GM21619 (cell line): ENCODE data around the gene NPHP1.
"Not testable (repeated sequence)": the region's sequence is repeated elsewhere in the genome, so short reads cannot be mapped to it uniquely, and the experiment has no call there.

Source experiments
- ATAC-seq: cut with Tn5 transposase; IDR thresholded peaks from one replicate; pipeline ENCODE4 v1.9.1; 2021; ENCODE audit not compliant: unreplicated experiment

NPHP1 gene

DNA sequence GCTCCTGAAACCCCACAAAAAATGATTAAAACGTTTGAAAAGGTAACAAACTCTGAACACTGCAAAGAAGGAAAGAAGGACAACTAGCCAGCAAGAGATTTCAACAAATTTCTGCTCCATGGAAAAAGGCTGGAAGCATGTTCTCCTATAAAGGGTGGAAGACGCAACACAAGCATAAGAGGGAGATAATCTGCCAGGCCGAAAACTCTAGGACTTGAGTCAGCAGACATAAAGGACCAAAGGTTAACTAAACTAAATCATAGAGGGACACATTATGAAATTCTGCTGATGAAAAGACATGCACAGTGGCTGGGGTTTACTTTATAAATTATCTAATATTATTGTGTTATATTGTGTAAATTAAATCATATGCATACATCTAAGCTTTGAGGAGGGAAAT, 6.8 kb downstream of the NPHP1 start:
- ATAC-seq, result no peak

DNA sequence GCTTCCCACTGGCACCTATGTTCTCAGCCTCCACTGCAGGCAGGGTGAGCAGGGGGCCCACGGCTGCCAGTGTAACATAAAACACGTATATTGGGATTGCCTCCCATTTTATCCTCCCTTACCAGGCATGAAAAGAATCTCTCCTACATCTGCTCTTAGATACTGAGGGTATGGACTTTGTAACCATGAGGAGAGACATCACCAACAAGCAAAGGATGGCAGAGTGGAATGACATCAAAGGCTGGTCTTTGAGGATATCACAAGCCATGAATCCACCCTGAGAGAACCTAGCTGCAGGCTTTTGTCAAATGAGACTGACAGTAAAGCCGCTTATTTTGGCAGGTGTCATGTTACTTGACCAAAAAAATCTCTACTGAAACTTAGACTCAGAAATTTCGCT, 7.4 kb downstream of the NPHP1 start:
- no peak for ATAC-seq

DNA sequence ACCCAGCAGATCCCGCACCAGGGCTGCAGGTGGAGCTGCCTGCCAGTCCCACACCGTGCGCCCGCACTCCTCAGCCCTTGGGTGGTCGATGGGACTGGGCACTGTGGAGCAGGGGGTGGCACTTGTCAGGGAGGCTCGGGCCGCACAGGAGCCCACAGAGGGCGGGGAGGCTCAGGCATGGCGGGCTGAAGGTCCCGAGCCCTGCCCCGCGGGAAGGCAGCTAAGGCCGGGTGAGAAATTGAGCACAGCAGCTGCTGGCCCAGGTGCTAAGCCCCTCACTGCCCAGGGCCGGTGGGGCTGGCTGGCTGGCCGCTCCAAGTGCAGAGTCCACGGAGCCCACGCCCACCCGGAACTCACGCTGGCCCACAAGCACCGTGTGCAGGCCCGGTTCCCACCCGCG, 14.6 kb downstream of the NPHP1 start:
- not testable (repeated sequence) for ATAC-seq

DNA sequence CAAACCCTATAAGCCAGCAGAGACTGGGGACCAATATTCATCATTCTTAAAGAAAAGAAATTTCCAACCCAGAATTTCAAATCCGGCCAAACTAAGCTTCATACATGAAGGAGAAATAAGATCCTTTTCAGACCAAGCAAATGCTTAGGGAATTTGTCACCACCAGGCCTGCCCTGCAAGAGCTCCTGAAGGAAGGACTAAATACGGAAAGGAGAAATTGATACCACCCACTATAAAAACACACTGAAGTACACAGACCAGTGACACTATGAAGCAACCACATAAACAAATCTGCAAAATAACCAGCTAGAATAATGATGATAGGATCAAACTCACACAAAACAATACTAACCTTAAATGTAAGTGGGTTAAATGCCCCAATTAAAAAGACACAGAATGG, 22.4 kb downstream of the NPHP1 start:
- no peak for ATAC-seq

DNA sequence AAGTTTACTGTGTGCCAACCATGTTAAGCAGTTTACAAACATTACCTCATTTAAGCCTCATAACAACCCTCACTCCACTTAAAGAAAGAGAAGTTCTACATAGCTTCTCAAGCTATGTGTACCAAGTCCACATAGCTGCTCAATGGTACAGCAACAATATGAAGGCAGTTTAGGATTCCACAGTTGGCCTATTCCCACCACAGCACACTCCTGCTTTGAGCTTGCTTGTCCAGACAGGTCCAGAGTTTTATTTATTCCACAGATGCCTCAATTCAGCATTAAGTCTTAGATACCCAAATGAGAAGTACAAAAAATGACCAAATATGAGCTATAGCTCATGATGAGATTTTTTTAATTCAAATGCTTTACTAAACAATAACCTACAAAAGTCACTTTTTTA, 24.8 kb downstream of the NPHP1 start:
- ATAC-seq, result no peak

DNA sequence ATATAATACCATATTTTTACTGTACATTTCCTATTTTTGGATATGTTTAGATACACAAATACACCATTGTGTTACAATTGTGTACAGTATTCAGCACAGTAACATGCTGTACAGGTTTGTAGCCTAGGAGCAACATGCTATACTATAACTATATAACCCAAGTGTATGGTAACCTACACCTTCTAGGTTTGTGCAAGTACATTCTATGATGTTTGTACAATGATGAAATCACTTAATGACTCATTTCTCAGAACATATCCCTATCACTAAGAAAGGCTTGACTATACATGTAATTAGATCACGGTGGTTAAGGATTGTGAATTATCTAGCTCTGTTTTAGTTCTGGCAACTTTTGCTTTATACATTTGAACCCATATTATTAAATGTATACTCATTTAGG, 31.3 kb downstream of the NPHP1 start:
- ATAC-seq, result no peak

DNA sequence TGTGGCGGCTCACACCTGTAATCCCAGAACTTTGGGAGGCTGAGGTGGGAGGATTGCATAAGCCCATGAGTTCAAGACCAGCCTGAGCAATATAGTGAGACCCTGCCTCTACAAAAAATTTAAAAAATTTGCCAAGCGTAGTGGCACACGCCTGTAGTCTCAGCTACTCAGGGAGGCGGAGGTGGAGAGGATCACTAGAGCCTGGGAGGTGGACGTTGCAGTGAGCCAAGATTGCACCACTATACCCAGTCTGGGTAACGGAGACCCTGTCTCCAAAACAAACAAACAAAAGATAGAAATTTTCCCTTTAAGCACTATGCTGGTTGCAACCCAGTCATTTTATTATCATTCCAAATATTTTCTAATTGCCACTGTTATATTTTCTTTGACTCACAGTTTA, 32.3 kb downstream of the NPHP1 start:
- ATAC-seq, result no peak

DNA sequence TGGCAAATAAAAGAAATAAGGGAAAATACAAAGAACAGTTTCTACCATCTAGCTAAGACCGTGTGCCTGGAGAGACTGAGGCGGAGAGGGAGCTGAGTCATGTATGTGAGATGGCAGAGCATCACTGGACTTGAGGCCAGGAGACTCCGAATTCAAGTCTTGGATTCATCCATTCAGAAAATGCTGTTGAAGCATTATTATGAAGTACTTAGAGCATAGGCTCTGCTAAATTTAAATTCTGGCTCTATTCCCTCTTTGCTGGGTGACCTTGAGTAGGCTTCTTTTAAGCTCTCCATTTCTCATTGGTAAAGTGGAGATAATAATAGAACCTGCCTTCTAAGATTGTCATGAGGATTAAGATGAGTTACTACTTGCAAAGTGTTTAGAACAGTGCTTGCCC, 34.7 kb downstream of the NPHP1 start:
- ATAC-seq, result no peak

DNA sequence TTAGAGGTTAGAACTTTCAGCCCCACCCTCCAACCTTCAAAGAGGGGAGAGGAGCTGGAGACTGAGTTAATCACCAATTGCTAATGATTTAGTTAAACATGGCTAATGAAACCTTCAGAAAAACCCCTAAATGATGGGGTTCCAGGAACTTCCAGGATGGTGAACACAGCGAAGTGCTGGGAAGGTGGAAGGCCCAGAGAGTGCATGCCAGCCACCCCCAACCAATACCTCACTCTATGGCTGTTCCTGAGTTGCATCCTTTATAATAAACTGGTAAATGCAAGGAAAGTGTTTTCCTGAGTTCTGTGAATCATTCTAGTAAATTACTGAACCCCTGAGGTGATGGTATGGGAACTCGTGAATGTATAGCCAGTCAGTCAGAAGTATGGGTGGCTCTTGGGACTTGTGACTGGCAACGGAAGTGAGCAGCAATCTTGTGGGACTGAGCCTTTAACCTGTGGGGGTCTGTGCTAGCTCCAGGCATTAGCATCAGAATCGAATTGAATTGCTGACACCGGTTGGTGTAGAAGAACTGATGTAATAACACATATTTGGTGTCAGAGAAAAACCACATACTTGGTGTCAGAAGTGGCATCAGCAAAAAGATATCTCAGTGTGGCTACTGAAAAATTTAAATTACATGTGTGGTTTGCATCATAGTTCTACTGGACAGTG, 37.4 kb downstream of the NPHP1 start:
- no peak for ATAC-seq

DNA sequence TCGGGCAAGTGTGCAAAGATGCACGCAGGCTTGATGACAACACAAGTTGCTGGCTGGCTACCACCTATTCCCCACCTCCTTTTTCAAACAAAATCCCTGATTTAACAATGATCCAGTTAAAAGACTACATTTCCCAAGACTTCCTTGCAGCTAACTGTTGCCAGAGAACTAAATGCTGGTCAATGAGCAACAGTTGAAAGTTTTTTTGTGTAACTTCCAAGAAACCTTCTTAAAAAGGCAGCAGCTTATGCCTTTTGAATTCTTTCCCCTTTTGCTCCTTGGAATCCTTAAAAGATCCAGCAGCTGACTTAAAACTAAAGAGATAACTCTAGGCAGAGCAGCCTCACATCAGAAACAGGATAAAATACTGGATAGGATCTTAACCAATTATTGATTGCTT, 38.5 kb downstream of the NPHP1 start:
- no peak for ATAC-seq

DNA sequence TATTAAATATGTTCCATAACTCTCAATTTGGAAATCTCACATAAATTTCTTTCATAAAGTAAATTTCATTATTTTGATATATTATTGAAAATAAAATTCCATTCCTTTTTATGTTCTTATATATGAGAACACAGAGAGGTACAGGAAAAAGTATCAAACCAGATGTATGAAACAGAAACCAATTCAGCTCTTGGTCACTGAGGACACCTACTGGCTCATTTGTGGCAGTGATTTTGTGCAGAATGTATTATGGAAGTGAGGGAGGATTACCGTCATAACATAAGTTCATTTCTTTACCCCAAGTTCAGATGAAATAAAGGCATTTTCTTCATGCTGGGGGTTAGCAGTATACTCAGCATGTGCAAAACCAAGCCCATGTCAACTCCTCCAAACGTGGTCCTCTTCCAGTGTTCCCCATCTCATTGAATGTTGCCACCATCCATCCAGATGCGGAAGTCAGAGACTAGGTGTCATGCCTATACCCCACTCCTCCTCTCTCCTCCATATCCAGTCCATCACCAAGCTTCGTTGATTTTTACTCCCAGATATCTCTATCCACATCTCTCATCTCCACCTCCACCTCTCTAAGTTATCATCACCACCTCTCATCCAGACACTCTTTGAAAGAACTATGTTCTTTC, 47.5 kb downstream of the NPHP1 start:
- peak; percentile 86 for ATAC-seq

DNA sequence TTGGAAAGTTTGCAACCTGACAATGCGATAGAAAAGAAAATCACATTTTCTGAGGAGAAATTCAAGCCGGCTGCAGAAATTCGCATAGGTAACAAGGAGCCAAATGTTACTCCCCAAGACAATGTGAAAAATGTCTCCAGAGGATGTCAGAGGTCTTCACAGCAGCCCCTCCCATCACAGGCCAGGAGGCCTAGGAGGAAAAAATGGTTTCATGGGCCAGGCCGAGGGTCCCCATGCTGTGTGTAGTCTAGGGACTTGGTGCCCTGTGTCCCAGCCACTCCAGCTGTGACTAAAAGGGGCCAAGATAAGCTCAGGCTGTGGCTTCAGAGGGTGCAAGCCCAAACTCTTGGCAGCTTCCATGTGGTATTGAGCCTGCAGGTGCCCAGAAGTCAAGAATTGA, 50.0 kb downstream of the NPHP1 start:
- ATAC-seq, result not testable (repeated sequence)

DNA sequence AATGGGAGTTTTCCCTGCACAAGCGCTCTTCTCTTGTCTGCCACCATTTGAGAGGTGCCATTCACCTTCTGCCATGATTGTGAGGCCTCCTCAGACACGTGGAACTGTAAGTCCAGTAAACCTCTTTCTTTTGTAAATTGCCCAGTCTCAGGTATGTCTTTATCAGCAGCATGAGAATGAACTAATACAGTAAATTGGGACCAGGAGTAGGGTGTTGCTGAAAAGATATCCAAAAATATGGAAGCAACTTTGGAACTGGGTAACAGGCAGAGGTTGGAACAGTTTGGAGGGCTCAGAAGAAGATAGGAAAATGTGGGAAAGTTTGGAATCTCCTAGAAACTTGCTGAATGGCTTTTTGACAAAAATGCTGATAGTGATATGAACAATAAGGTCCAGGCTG, 50.6 kb downstream of the NPHP1 start:
- not testable (repeated sequence) for ATAC-seq

DNA sequence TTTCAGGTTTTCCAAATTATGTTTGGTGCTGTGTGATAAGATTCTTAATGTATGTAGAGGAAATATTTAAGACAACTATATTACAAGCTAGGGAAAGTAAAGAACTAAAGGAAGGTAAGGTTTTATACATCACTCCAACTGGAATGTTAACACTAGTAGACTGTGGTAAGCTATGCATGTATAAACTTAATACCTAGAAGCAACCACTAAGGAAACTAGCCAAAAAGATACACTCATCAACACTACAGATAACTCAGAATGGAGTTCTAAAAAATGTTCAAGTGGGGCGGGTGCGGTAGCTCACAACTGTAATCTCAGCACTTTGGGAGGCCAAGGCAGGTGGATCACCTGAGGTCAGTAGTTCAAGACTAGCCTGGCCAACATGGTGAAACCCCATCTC, 51.4 kb downstream of the NPHP1 start:
- ATAC-seq, result no peak

DNA sequence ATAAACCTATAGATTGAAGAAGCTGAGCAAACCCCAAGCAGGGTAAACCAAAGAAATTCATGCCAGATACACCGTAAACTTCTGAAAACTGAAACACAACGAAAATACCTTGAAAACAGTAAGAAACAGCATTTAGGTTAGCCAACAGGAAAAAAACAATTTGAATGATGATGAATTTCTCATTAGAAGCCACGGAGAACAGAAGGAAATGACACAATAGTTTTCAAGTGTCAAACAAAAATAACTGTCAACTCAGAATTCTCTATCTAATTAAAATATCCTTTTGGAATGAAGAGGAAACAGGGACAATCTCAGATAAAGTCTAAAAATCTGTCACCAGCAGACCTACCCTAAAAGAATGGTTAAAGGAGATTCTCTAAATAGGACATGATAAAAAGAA, 51.9 kb downstream of the NPHP1 start:
- ATAC-seq, result no peak

DNA sequence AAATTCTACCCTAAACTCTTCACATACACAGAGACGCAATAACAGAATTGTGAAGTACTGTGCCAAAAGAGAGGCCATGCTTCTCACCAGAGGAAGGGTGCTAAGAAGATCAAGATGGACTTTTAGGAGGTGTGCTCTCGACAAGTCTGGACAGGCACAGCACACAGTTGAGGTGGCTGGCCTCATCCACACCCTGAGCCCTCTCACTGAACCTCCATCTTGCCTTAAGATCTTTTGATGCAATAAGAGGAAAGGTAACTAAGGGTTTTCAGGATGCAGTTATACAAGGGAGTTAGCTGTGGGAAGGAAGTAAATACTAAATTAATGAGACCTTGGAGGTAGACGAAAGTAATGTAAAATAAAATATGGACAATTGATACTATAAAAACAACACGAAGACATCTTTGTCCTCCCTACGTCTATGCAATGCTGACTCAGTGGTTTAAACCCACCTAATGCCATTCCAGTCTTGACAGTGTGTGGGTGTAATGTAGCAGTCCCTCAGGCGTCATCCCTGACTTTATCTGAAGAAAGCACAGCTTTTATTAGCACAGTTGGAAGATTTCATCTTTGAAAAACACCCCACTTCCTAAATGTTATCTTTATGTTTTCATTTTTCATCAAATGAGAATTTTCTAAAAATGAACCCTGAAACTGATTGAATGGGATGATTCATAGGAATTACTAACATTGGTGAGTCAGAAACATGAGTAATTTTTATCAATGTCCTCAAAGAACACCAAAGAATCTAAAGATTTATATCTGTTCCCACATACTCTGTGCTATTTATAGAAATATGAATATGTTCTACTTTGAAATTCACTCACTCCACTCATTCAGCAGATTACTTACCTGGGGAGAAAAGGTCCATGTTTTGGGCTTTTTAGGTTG, 55.2 kb downstream of the NPHP1 start:
- no peak for ATAC-seq

DNA sequence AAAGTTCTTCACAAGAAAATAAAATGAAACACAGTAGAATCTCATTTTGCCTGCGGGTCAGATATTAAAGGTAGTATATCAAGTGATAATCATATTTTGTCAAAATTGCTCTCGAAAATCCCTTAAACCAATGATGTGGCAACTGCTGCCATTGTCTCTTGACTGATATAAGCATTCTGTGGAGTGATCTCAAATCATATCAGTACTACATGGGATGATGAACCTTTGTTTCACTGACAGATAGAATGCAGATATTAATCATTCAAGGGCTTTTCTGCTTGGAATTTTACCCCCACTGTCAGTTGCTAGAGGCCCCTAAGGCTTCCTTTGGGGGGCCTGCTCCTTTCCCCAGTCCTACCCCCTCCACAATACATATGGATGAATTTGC, 57.9 kb downstream of the NPHP1 start:
- no peak for ATAC-seq

DNA sequence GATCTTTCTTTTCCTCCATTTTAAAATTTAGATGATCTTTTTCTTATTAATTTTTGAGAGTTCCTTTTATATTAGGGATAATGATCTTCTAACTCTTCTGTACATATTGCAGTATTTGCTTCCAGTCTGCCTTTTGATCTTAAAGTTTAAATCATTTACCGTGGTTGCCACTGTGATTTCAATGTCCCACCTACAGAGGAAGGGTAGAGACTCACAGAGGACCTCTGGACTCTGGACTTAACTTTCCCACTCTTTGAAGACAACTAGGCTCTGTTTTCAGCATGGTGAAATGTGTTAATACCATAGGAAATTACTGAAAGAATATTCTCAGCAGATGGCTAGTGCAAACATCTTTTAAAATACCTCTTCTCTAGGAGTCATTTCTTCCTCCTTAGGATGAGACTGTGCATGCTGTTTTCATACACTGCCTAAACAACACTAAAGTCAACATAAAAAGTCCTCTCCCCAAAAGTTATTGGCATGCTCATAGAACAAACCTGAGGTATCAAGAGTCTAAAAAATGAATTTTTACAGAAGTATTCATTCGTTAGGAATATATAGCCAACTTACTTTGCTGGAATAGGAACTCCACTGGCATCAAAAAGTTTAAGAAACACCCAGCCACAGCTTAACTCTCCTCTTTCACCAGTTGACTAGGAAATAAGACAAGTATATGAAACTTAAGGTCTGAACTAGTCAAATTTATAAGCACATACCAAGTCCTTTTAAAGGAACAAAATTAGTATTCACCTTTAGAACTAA, 58.4 kb downstream of the NPHP1 start:
- no peak for ATAC-seq

DNA sequence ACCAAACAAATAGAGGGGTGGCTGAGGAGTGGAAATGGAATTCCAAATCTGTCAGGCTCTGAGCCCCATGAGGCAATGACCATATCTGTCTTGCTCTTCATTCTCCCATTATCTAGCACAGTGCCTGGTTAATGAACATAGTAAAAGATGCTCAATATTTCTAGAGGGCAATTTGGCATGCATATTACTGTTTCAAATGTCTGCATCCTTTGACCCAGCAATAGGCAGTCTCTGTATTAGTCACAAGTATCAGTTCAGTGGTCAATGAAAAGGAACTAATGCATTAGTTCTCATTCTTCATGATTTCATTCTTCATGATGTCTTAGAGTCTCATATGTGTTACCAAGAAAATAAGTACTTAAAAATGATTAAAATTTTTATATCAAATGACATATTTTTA, 60.8 kb downstream of the NPHP1 start:
- ATAC-seq, result peak; percentile 70

DNA sequence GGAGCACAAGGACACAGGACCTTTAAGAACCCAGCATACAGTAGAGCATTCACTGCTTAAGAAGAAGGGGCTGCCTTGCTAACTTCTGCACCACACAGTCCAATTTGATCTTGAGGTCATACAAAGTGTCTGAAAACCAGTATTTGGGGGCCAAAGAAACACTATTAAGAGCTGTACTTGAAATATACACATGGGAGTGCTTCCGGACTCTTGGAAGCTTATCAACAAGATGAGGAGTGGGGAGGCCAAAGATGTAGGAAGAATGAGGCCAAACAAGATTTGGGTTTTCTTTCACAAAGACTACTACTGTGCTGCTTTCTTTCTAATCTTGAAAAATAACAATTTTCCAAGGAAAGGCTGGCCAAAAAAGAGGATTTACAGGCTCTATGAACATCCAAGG, 64.4 kb downstream of the NPHP1 start:
- ATAC-seq, result no peak

DNA sequence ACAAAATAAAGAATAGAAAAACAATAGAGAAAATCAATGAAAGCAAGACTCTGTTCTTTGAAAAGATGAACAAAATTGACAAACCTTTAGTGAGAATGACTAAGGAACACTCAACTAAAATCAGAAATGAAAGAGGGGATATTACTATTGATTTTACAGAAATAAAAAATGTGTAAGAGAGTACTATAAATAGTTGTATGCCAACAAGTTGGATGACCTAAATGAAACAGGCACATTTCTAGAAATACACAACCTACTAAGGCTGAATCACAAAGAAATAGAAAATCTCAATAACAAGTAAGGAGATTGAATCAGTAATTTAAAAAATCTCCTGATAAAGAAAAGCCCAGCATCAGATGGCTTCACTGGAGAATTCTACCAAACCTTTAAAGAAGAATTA, 70.8 kb downstream of the NPHP1 start:
- no peak for ATAC-seq
